Measurements from ENCODE around the gene PRKAR2B.

DNA sequence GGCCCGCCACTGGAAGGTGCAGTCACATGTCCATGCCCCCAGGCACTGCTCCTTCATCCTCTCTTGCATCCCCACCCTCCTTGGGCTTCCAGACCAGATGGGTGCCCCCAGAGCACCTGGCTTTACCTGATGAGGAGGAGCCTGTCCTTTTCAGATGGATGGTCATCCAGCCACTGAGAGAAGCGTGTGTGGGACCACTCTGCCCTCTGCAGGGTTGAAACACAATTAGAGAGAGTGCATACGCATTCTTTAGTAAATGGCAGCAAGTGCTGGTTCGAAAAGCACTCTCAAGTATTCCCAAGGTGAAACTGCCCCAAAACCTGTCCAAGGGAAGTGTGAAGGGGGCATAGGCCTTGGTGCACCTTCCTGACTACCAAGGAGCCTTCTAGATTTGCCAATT lies 165.9 kb downstream of the PRKAR2B start:
- TF ChIP-seq, protein P1, sequence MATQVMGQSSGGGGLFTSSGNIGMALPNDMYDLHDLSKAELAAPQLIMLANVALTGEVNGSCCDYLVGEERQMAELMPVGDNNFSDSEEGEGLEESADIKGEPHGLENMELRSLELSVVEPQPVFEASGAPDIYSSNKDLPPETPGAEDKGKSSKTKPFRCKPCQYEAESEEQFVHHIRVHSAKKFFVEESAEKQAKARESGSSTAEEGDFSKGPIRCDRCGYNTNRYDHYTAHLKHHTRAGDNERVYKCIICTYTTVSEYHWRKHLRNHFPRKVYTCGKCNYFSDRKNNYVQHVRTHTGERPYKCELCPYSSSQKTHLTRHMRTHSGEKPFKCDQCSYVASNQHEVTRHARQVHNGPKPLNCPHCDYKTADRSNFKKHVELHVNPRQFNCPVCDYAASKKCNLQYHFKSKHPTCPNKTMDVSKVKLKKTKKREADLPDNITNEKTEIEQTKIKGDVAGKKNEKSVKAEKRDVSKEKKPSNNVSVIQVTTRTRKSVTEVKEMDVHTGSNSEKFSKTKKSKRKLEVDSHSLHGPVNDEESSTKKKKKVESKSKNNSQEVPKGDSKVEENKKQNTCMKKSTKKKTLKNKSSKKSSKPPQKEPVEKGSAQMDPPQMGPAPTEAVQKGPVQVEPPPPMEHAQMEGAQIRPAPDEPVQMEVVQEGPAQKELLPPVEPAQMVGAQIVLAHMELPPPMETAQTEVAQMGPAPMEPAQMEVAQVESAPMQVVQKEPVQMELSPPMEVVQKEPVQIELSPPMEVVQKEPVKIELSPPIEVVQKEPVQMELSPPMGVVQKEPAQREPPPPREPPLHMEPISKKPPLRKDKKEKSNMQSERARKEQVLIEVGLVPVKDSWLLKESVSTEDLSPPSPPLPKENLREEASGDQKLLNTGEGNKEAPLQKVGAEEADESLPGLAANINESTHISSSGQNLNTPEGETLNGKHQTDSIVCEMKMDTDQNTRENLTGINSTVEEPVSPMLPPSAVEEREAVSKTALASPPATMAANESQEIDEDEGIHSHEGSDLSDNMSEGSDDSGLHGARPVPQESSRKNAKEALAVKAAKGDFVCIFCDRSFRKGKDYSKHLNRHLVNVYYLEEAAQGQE (IDR thresholded peaks at IDR 0.05; ENCODE audit: insufficient read depth in 1 of 2, low read depth in 2 of 2, low read length in 2 of 2): no peak
- no peak for TF ChIP-seq POLR2AphosphoS5 (IDR thresholded peaks at IDR 0.05; ENCODE audit: low read depth, low read length)
- TF ChIP-seq SIN3A (IDR thresholded peaks at IDR 0.05; ENCODE audit: borderline replicate concordance, insufficient read depth, low read length): no peak

Data from PFSK-1 (cell line).